Adrenal gland (tissue), 5 donors: ENCODE measurements around the gene TSPAN5.

ENCODE experiments used
- POLR2A ChIP-seq, 2 donors: fragments of 450-650 bp; IDR thresholded peaks; one replicate each; pipeline ENCODE4 v1.6.1; 2017; ENCODE audit warnings: antibody characterized with exemption in 2 of 2, mild to moderate bottlenecking in 2 of 2, moderate library complexity in 1 of 2
- TF ChIP-seq, protein P1 (sequence below), 6 experiments: fragments of 450-650 bp in 4 of 6; fragments of 200-600 bp in 2 of 6; sonication (generic) in 1 of 6; IDR thresholded peaks; 1 replicate in 5 of 6; 2 replicates in 1 of 6; pipeline versions ENCODE4 v1.5.1 to v1.8.0; 2016 to 2021; ENCODE audit warnings: antibody characterized with exemption in 6 of 6, mild to moderate bottlenecking in 2 of 6, moderate library complexity in 1 of 6
- donor health status: DM: no; HTN: no; CAD: no.

DNA sequence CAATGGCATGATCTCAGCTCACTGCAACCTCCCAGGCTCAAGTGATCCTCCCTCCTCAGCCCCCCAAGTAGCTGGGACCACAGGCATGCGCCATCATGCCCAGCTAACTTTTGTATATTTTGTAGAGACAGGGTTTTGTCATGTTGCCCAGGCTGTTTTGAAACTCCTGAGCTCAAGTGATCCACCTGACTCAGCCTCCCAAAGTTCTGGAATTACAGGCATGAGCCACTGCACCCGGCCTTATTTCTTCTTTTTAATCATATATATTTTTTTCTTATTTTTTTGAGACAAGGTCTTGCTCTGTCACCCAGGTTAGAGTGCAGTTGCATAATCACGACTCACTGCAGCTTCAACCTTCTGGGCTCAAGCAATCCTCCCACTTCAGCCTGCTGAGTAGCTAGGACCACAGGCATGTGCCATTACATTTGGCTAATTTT, 184.0 kb downstream of the TSPAN5 start:
- TF ChIP-seq, protein P1, sequence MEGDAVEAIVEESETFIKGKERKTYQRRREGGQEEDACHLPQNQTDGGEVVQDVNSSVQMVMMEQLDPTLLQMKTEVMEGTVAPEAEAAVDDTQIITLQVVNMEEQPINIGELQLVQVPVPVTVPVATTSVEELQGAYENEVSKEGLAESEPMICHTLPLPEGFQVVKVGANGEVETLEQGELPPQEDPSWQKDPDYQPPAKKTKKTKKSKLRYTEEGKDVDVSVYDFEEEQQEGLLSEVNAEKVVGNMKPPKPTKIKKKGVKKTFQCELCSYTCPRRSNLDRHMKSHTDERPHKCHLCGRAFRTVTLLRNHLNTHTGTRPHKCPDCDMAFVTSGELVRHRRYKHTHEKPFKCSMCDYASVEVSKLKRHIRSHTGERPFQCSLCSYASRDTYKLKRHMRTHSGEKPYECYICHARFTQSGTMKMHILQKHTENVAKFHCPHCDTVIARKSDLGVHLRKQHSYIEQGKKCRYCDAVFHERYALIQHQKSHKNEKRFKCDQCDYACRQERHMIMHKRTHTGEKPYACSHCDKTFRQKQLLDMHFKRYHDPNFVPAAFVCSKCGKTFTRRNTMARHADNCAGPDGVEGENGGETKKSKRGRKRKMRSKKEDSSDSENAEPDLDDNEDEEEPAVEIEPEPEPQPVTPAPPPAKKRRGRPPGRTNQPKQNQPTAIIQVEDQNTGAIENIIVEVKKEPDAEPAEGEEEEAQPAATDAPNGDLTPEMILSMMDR (IDR thresholded peaks at IDR 0.05): no peak
- no peak for TF ChIP-seq POLR2A (IDR thresholded peaks at IDR 0.05)
